Testis (tissue), 2 donors: ENCODE results near the gene MAGEB3.

Source experiments
- POLR2A ChIP-seq: fragments of 450-650 bp; IDR thresholded peaks from one replicate; pipeline ENCODE4 v1.6.1; 2017; ENCODE audit warnings: antibody characterized with exemption, mild to moderate bottlenecking, moderate library complexity
- TF ChIP-seq, protein P1 (sequence below), 3 experiments: fragments of 450-650 bp in 2 of 3; fragments of 200-600 bp in 1 of 3; sonication (generic) in 1 of 3; IDR thresholded peaks; one replicate each; pipeline ENCODE4 v1.5.1; 2016 to 2019; ENCODE audit warnings: antibody characterized with exemption in 3 of 3, mild to moderate bottlenecking in 2 of 3, moderate library complexity in 1 of 3

DNA sequence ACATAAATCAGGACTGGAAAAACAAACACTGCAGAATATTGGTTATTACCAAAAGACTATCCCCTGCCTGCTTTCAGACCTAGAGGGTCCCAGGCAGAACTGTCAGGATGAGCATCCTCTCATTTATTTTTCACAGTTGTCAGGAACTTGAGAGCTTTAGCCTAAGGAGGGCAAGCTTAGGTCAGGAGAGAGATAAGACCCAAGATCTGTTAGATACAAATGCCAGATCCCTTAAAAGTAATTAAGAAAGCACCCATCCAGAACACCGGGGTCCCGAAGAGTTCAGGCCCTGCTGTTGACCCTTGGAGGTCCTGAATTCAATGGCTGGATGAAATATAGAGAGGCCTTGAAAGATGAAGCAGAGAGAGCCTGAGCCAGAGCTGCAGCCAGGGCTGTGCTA lies 5.9 kb upstream of the MAGEB3 start:
- TF ChIP-seq, protein P1, sequence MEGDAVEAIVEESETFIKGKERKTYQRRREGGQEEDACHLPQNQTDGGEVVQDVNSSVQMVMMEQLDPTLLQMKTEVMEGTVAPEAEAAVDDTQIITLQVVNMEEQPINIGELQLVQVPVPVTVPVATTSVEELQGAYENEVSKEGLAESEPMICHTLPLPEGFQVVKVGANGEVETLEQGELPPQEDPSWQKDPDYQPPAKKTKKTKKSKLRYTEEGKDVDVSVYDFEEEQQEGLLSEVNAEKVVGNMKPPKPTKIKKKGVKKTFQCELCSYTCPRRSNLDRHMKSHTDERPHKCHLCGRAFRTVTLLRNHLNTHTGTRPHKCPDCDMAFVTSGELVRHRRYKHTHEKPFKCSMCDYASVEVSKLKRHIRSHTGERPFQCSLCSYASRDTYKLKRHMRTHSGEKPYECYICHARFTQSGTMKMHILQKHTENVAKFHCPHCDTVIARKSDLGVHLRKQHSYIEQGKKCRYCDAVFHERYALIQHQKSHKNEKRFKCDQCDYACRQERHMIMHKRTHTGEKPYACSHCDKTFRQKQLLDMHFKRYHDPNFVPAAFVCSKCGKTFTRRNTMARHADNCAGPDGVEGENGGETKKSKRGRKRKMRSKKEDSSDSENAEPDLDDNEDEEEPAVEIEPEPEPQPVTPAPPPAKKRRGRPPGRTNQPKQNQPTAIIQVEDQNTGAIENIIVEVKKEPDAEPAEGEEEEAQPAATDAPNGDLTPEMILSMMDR (IDR thresholded peaks at IDR 0.05): no peak
- TF ChIP-seq POLR2A: no peak
